WERI-Rb-1 (cell line): ENCODE results near the gene PLXDC1.

ENCODE experiments used
- DNase-seq: peaks from one replicate; pipeline ENCODE4 v3.0.0-alpha.2; 2020
- H3K27ac ChIP-seq: fragments of 250-450 bp; sonication (Bioruptor Pico); 2 replicates; pipeline ENCODE4 v1.5.1; 2020; ENCODE audit warnings: mild to moderate bottlenecking, moderate library complexity
- H3K27me3 ChIP-seq: fragments of 250-450 bp; sonication (Bioruptor Pico); 2 replicates; pipeline ENCODE4 v1.5.1; 2021; ENCODE audit warnings: mild to moderate bottlenecking, low read depth, moderate library complexity; ENCODE audit not compliant: insufficient read depth, severe bottlenecking
- H3K36me3 ChIP-seq: fragments of 250-450 bp; sonication (Bioruptor Pico); 2 replicates; pipeline ENCODE4 v1.5.1; 2020; ENCODE audit warnings: mild to moderate bottlenecking, moderate library complexity
- H3K4me3 ChIP-seq: 2 replicates; pipeline ENCODE4 v1.5.1; 2011; ENCODE audit warnings: low read depth, mild to moderate bottlenecking, control low read depth, low read length
- H3K9me3 ChIP-seq: fragments of 250-450 bp; sonication (Bioruptor Pico); 2 replicates; pipeline ENCODE4 v1.5.1; 2021; ENCODE audit warnings: mild to moderate bottlenecking, moderate library complexity; ENCODE audit not compliant: severe bottlenecking
- CTCF ChIP-seq: IDR thresholded peaks from 2 replicates; pipeline ENCODE4 v1.5.1; 2011; ENCODE audit warnings: low read depth, mild to moderate bottlenecking, control low read depth, inconsistent platforms, low read length

The PLXDC1 gene

GRCh38 chr17:39116224-39116623, 35.2 kb downstream of the PLXDC1 start:
- no peaks in the 10 kb centered on the region for H3K9me3 ChIP-seq
- no peak for DNase-seq
- H3K27me3 ChIP-seq, result no peaks in the 10 kb centered on the region
- H3K4me3 ChIP-seq, result no peak overlapping the region
- H3K36me3 ChIP-seq, result no peaks in the 10 kb centered on the region
- TF ChIP-seq CTCF, result no peak
- H3K27ac ChIP-seq, result no peak overlapping the region

- no peak for TF ChIP-seq CTCF
- H3K27me3 ChIP-seq, result no peaks in the 10 kb centered on the region
- no peak for DNase-seq
- no peaks in the 10 kb centered on the region for H3K36me3 ChIP-seq
- no peak overlapping the region for H3K27ac ChIP-seq
- H3K9me3 ChIP-seq, result no peaks in the 10 kb centered on the region
- H3K4me3 ChIP-seq, result no peak overlapping the region
These were observed 36.3 kb downstream of the PLXDC1 start for GRCh38 chr17:39115135-39115534.

GRCh38 chr17:39114723-39115122, 36.7 kb downstream of the PLXDC1 start:
- DNase-seq, result no peak
- Histone ChIP-seq H3K9me3 (no peaks in the 10 kb centered on the region), H3K27me3 (no peaks in the 10 kb centered on the region), H3K36me3 (no peaks in the 10 kb centered on the region), H3K4me3 (no peak overlapping the region), H3K27ac (no peak overlapping the region)
- no peak for TF ChIP-seq CTCF

- Histone ChIP-seq H3K4me3 (no peak overlapping the region), H3K36me3 (no peaks in the 10 kb centered on the region), H3K27ac (no peak overlapping the region), H3K9me3 (no peaks in the 10 kb centered on the region), H3K27me3 (no peaks in the 10 kb centered on the region)
- TF ChIP-seq CTCF, result no peak
- no peak for DNase-seq
These were observed 37.6 kb downstream of the PLXDC1 start for GRCh38 chr17:39113871-39114270.

GRCh38 chr17:39110435-39111136, 40.9 kb downstream of the PLXDC1 start:
- TF ChIP-seq CTCF, result no peak
- H3K27ac ChIP-seq, result no peak overlapping the region
- DNase-seq, result no peak

More at GRCh38 chr17:39110435-39111136, 40.9 kb downstream of the PLXDC1 start:
- Histone ChIP-seq H3K4me3 (no peak overlapping the region), H3K27me3 (no peaks in the 10 kb centered on the region), H3K36me3 (no peaks in the 10 kb centered on the region), H3K9me3 (no peaks in the 10 kb centered on the region)
